Endometrial microvascular endothelial cells (primary cell): ENCODE data around the gene SCFD1. TPM values are rescaled to one million over a fixed set of nuclear protein-coding genes. Genes with fewer than 3 reads are reported as not detected.
"Not testable (repeated sequence)": the region's sequence is repeated elsewhere in the genome, so short reads cannot be mapped to it uniquely, and the experiment has no call there.

Experiments
- in situ Hi-C: cut with HindIII; loops from 2 replicates; pipeline ENCODE4 v1.10.0; 2017; ENCODE audit warnings: low sequenced_read_pairs, low pct_unique_long_range_greater_than_20kb; ENCODE audit errors: inconsistent ontology term
- total RNA-seq: library from RNA; depleted of rRNA; stranded (reverse); fragments of >200 nt; gene quantifications from one replicate; pipeline ENCODE4 v1.2.3, GENCODE V29; 2015; ENCODE audit errors: inconsistent ontology term

SCFD1 gene
- 57.8 TPM for total RNA-seq

DNA sequence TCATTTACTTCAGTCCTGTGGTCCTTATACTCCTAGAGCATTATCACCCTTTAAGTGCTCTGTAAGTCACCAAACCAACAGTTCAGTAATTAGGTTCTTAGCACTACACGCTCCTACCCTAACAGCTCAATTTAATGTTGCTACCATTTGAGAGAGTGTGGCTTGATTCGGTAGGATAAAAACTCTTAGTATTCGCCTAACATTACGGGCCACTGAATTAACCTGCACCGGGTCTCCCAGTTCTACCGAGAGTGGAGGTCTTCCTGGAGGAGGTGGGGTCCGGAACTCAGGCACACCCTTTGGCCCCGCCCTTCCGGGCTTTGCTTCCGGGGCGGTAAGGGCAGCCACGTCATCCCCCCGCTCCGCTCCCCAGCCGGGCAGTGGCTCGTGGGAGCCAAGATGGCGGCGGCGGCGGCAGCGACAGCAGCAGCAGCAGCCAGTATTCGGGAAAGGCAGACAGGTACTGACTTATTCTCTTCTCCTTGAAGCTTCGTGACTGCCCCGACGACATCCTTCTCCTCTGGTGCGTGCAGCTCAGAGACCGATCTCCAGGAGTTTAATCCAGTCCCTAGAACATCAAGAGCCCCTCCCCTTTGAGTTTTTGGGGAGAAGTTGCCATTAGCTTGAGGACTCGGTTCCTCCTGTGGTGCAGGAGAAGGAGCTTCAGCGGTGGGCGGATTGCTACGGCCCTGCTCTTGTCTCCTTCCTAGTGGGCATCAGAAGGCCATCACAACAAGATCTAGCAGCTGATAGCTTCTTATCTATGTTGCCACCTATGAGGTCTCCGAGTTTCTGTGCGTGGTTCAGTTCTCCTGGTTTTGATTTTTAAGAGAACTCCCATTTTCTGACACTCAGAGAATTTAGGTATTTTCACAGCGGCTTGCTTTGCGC, at the start of gene SCFD1:
Gene SCFD1, plus strand, starts transcription at position 380 of the 891 bp plus-strand sequence. Its CDS starts 20 bp downstream, at position 400.
- in situ Hi-C loops = no loop called here

DNA sequence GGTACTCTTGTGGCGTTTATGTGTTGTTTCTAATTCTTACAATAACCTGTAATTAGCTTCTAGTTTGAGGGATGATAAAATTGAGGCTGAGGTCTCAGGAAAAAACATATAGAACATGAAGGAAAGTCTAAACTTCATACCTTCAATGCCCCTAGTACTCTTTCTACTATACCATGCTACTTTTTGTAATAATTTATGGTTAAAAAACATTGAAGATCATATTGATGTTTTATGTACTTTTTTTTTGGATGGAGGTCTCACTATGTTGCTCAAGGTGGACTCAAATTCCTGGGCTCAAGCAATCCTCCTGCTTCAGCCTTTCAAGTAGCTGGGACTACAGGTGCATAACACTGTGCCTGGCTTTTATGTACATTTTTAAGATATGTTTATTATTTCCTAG, 49.3 kb upstream of the SCFD1 start:
- in situ Hi-C loops = no loop called here

DNA sequence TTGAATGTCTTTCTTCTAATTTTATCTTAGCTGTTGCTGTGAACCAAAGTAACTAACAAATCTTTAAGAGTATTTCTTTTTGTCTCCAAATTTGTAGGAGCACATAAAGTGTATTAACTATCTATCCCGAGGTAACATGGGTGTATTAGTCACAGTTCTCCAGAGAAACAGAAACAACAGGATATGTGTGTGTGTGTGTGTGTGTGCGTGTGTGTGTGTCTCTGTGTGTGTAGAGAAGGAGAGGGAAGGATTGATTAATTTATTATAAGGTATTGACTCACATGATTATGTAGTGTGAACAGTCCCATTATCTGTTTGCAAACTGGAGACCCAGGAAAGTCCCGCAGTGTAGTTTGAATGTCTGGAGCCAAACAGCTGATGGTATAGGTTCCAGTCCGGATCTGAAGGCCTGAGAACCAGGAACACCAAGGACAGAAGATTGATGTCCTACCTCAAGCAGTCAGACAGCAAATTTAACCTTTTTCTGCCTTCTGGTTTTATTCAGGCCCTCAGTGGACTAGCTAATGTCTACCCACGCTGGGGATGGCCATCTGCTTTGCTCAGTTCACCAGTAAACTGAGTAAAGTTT, 48.8 kb upstream of the SCFD1 start:
- in situ Hi-C loops = no loop called here

GRCh38 chr14:30573966-30574365, 48.2 kb upstream of the SCFD1 start:
- in situ Hi-C loops = no loop called here

DNA sequence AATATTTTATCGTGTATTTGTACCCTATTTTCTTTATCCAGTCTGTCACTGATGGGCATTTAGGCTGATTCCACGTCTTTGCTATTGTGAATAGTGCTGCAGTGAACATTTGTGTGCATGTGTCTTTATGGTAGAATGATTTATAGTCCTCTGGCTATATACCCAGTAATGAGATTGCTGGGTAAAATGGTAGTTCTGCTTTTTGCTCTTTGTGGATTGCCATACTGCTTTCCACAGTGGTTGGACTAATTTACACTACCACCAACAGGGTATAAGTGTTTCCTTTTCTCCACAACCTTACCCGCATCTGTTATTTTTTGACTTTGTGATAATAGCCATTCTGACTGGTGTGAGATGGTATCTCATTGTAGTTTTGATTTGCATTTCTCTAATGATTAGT, 47.3 kb upstream of the SCFD1 start:
- in situ Hi-C loops = not testable (repeated sequence)

DNA sequence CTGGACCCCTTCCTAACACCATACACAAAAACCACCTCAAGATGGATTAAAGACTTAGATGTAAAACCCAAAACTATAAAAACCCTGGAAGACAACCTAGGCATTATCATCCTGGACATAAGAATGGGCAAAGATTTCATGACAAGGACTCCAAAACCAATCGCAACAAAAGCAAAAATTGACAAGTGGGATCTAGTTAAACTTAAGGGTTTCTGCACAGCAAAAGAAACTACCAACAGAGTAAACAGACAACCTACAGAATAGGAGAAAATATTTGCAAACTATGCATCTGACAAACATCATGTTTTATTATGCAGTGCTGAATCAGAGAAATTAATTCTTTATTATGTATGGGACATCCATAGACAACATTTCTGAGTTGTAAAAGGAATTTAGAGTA, 45.8 kb upstream of the SCFD1 start:
- in situ Hi-C loops = not testable (repeated sequence)

DNA sequence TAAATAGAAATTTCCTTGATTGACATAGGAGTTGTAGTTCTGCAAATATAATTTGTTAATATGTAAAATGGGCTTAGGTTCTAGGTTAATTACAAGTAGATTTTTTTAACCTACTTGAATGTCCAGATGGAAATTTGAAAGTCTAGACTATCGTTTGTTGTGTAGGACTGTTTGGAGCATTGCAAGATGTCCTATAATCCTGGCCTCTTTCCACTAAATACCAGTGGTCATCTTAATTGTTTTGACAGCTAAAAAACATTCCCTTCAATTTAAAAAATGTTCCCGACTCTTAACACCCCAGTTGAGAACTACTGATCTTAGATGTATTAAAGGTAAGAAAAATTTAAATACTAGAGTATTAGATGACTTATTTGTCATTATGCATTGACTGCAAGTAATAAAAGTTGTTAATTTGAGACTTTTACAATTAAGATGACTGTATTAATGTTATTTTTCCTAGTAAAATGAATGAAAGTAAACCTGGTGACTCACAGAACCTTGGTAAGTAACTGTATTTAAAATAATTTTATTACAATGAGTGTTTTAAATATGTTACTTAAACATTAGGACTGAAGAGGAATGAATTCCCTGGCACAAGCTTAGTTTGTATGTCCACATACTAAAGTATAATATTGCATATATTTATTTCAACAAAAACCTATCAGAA, 41.4 kb upstream of the SCFD1 start:
- in situ Hi-C loops = no loop called here

GRCh38 chr14:30581283-30581625, 40.9 kb upstream of the SCFD1 start:
- in situ Hi-C loops = no loop called here

DNA sequence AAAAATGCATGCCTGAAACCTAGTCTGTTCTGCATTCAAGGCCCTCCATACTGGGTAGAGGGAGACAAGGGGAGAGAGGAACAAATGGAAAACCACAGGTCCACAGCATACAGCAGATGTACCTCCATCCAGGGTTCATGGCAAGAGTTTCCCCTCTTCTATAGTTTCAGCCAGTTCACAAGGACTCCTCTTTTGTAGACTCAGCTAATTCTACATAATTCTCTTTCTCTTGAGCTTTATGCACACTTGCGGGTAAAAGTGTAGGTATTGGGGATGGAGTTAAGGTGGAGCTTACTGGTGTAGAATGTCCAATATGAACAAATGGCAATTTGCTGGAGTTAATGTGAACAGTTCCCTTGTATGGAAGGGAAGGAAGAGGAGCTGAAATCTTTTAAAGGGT, 39.7 kb upstream of the SCFD1 start:
- in situ Hi-C loops = no loop called here

GRCh38 chr14:30584058-30584630, 38.0 kb upstream of the SCFD1 start:
- in situ Hi-C loops = no loop called here

GRCh38 chr14:30585204-30585603, 36.9 kb upstream of the SCFD1 start:
- in situ Hi-C loops = no loop called here

- in situ Hi-C loops = no loop called here
Observed at GRCh38 chr14:30587141-30587540, 35.0 kb upstream of the SCFD1 start.

DNA sequence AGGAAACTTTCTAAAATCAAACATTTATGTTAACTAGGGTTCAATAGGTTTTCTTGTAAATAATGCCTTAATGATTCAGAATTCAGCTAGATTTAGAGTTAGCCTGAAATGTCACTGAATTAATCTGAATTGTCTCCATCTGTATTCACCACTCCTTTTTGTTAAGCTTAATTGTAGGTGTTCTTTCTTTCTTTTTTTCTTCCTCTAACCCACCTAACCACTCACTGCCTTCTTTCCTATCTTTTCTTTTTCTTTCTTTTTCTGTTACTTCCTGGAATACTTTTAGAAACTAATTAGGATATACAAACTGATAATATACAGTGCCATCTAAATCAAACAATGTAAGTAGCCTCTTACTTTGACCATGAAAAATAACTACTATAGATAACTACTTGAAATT, 33.2 kb upstream of the SCFD1 start:
- in situ Hi-C loops = no loop called here

- in situ Hi-C loops = no loop called here
Observed at GRCh38 chr14:30596935-30597334, 25.2 kb upstream of the SCFD1 start.

GRCh38 chr14:30597504-30597903, 24.6 kb upstream of the SCFD1 start:
- in situ Hi-C loops = no loop called here

DNA sequence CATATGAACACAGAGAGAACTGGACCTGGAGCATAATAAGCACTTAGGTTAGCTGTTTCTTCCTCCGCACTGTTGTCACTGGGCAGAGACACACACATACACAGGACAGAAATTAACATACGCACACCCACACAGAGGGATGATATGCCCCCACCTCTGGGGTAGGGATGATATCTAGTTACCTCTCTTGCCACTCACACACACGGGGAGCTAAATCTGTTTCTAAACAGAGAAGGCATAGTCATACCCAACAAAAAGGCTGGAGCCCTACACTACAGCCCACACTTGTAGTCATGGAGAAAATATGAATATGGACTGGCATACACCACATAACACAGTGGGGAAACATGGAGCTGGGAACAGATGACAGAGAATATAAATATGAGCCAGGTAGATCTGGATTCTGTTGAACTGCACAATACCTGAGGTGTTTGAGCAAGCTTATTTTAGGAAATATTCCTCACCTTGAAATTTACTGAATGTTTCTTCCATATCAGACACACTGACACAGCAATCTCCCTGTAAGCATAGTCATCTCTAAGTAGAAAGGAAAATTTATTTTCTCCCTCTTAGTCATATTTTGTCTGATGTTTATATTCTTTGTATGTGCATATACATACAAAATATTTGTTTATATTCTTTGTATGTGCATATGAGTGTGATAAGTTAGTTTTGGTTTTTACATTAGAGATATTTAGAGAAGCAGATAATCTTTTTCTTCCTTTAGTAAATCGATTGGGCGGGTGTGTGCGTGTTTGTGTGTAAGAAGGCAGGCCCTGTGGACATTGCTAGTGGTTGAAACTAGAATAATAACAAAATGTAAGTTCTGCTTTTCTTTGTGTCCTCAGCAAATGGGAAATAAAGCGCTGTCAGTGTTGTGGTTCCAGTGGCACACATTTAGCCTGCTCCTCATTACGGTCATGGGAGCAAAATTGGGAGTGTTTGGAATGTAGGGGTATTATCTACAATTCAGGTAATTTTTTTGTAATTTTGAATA, 20.9 kb upstream of the SCFD1 start:
- in situ Hi-C loops = no loop called here

DNA sequence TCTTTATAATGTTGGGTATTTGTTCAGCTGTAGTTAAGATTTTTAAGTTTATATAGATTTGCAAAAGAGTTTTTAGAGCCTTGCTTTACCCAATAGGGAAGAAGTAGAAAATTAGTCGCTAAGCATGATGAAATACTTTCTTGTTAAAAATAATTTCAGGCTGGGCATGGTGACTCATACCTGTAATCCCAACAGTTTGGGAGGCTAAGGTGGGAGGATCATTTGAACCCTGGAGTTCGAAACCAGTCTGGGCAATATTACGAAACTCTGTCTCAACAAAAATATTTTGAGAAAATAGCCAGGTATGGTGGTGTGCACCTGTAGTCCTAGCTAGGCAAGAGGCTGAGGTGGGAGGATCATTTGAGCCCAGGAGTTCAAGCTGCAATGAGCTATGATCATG, 18.7 kb upstream of the SCFD1 start:
- in situ Hi-C loops = no loop called here

- in situ Hi-C loops = not testable (repeated sequence)
Observed at GRCh38 chr14:30604696-30605095, 17.4 kb upstream of the SCFD1 start.
